Fibroblast of lung (primary cell): ENCODE measurements around the gene MAP3K9. TPM values are rescaled to one million over a fixed set of nuclear protein-coding genes. Genes with fewer than 3 reads are reported as not detected.

Source experiments
- DNase-seq, 2 donors: peaks; one replicate each; pipeline versions ENCODE4 v3.0.0 to v3.0.0-alpha.2; 2010; ENCODE audit warnings: low read depth in 2 of 2
- H2AFZ ChIP-seq: 2 replicates; pipeline ENCODE4 v1.5.1; 2012; ENCODE audit warnings: low read length, control low read depth, inconsistent platforms
- H3K27ac ChIP-seq: 2 replicates; pipeline ENCODE4 v1.5.1; 2011; ENCODE audit warnings: low read length, control low read depth; ENCODE audit not compliant: insufficient read depth
- H3K27me3 ChIP-seq: 2 replicates; pipeline ENCODE4 v1.5.1; 2011; ENCODE audit warnings: mild to moderate bottlenecking, low read length; ENCODE audit not compliant: control insufficient read depth, insufficient read depth
- H3K36me3 ChIP-seq: 2 replicates; pipeline ENCODE4 v1.5.1; 2011; ENCODE audit warnings: low read length; ENCODE audit not compliant: control insufficient read depth, insufficient read depth
- H3K4me1 ChIP-seq: 2 replicates; pipeline ENCODE4 v1.5.1; 2011; ENCODE audit warnings: low read length; ENCODE audit not compliant: control insufficient read depth, insufficient read depth; ENCODE audit errors: extremely low read depth
- H3K4me2 ChIP-seq: 2 replicates; pipeline ENCODE4 v1.5.1; 2011; ENCODE audit warnings: low read length, control low read depth; ENCODE audit not compliant: insufficient read depth; ENCODE audit errors: extremely low read depth
- H3K4me3 ChIP-seq, 4 experiments: fragments of 200-600 bp in 1 of 4; sonication (generic) in 1 of 4; replicated peaks in 1 of 4; 2 replicates each; pipeline ENCODE4 v1.5.1; 2011 to 2016; ENCODE audit warnings: low read length in 4 of 4, low read depth in 3 of 4, mild to moderate bottlenecking in 3 of 4, control low read depth in 2 of 4, inconsistent platforms in 1 of 4, mixed read lengths in 1 of 4; ENCODE audit not compliant: insufficient read depth in 1 of 4; ENCODE audit errors: control extremely low read depth in 1 of 4
- H3K79me2 ChIP-seq: 2 replicates; pipeline ENCODE4 v1.5.1; 2012; ENCODE audit warnings: mild to moderate bottlenecking, low read length, inconsistent platforms; ENCODE audit not compliant: control insufficient read depth, insufficient read depth
- H3K9ac ChIP-seq: 2 replicates; pipeline ENCODE4 v1.5.1; 2011; ENCODE audit warnings: mild to moderate bottlenecking, low read length, control low read depth; ENCODE audit not compliant: insufficient read depth
- H3K9me3 ChIP-seq: 2 replicates; pipeline ENCODE4 v1.5.1; 2012; ENCODE audit warnings: low read depth, low read length; ENCODE audit not compliant: control insufficient read depth, insufficient read depth
- H4K20me1 ChIP-seq: 2 replicates; pipeline ENCODE4 v1.5.1; 2011; ENCODE audit warnings: low read length; ENCODE audit not compliant: control insufficient read depth, insufficient read depth; ENCODE audit errors: extremely low read depth
- CTCF ChIP-seq, 2 donors: IDR thresholded peaks in 1 of 2; conservative IDR thresholded peaks in 1 of 2; 1 replicate in 1 of 2; 2 replicates in 1 of 2; pipeline ENCODE4 v1.5.1; 2011 to 2012; ENCODE audit warnings: low read length in 2 of 2, control low read depth in 1 of 2, inconsistent platforms in 1 of 2, low read depth in 1 of 2, mild to moderate bottlenecking in 1 of 2
- EZH2 ChIP-seq: IDR thresholded peaks from 2 replicates; pipeline ENCODE4 v1.5.1; 2012; ENCODE audit warnings: low read length, control low read depth, mild to moderate bottlenecking; ENCODE audit errors: missing control alignments
- polyA plus RNA-seq, 2 donors: library from polyadenylated mRNA; depleted of rRNA in 1 of 2; stranded (reverse) in 1 of 2; unstranded in 1 of 2; fragments of >200 nt; gene quantifications; 2 replicates each; pipeline ENCODE4 v1.2.1, GENCODE V29; 2011 to 2012; ENCODE audit warnings: missing spikeins in 1 of 2
- total RNA-seq: library from RNA; depleted of rRNA; stranded (reverse); fragments of >200 nt; gene quantifications from 2 replicates; pipeline ENCODE4 v1.2.1, GENCODE V29; 2014

MAP3K9 gene
- total and polyA plus RNA-seq, 2 donors (not counting 1 experiment from before 2014, with no cell fraction given) = 0.17 to 0.27 TPM

DNA sequence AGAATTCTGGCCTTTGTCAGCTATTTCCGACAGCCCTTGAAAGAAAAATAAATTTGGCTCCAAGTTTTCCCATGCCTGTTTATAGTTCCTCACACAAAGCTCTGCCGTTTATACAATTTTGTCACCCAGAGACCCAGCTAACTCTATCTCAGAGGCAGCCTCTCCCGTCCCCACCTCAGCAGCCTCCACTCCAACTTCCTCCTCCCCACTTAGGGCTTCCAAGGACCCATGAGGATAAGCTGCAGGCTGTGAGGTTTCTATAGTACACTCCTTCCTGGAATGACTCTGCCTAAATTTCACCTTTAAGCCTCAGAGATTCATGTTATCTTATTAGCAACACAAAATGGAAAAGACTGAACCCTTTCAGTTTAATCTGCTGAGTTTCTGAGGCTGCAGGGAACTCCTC lies 95.8 kb downstream of the MAP3K9 start:
- Histone ChIP-seq H2AFZ (no peak overlapping the region), H3K9me3 (no peaks in the 10 kb centered on the region), H3K27me3 (peaks cover 9% of the 10 kb centered on the region), H3K27ac (no peak overlapping the region), H3K9ac (no peak overlapping the region), H3K36me3 (no peaks in the 10 kb centered on the region), H3K79me2 (no peaks in the 10 kb centered on the region), H3K4me3 (no peak overlapping the region), H4K20me1 (no peaks in the 10 kb centered on the region), H3K4me1 (no peaks in the 10 kb centered on the region), H3K4me2 (no peak overlapping the region)
- TF ChIP-seq CTCF (conservative IDR thresholded peaks at IDR 0.05 in 1 of 2, IDR thresholded peaks at IDR 0.05 in 1 of 2; ENCODE audit: low read depth in 1 of 2, low read length in 2 of 2) (no peak), EZH2 (no peak)
- DNase-seq = no peak

GRCh38 chr14:70713096-70713495 lies 96.2 kb downstream of the MAP3K9 start:
- Histone ChIP-seq H2AFZ (no peak overlapping the region), H3K27me3 (peaks cover 9% of the 10 kb centered on the region), H3K79me2 (no peaks in the 10 kb centered on the region), H3K36me3 (no peaks in the 10 kb centered on the region), H3K27ac (no peak overlapping the region), H3K4me1 (no peaks in the 10 kb centered on the region), H3K9ac (no peak overlapping the region), H4K20me1 (no peaks in the 10 kb centered on the region), H3K9me3 (no peaks in the 10 kb centered on the region), H3K4me3 (no peak overlapping the region), H3K4me2 (no peak overlapping the region)
- TF ChIP-seq CTCF (conservative IDR thresholded peaks at IDR 0.05 in 1 of 2, IDR thresholded peaks at IDR 0.05 in 1 of 2; ENCODE audit: low read depth in 1 of 2, low read length in 2 of 2) (no peak), EZH2 (no peak)
- DNase-seq = no peak

DNA sequence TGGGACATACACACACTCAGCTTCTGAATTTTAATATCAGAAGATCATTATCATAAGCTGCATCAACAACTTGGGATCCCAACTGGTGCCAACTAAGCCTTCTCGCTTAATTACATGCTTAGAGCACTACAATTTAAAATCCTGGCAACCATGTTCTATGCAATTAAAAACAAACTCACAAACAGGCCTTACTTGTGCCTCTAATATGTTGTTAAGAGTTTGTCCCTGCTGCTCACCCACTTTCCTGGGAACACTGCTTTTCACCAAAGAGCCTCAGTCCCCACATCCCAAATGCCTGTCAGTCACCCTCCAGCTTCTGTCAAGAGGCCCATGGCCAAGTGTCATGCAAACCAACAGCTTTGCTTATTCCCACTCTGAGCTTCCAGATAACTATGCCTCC lies 97.9 kb downstream of the MAP3K9 start:
- H2AFZ ChIP-seq = no peak overlapping the region
- no peak overlapping the region for H3K9ac ChIP-seq
- no peaks in the 10 kb centered on the region for H4K20me1 ChIP-seq
- H3K36me3 ChIP-seq = no peaks in the 10 kb centered on the region
- H3K27ac ChIP-seq = no peak overlapping the region
- no peak overlapping the region for H3K4me2 ChIP-seq
- no peak overlapping the region for H3K4me3 ChIP-seq
- peaks cover 9% of the 10 kb centered on the region for H3K27me3 ChIP-seq
- no peaks in the 10 kb centered on the region for H3K9me3 ChIP-seq
- no peak for DNase-seq
- H3K4me1 ChIP-seq = no peaks in the 10 kb centered on the region
- H3K79me2 ChIP-seq = no peaks in the 10 kb centered on the region
- TF ChIP-seq EZH2 (no peak), CTCF (conservative IDR thresholded peaks at IDR 0.05 in 1 of 2, IDR thresholded peaks at IDR 0.05 in 1 of 2; ENCODE audit: low read depth in 1 of 2, low read length in 2 of 2) (no peak)
